SU-DHL-6 (cell line): Measurements from ENCODE around the gene CDK18.

ENCODE experiments used
- EZH2phosphoT487 ChIP-seq: fragments of 200-600 bp; sonication (generic), shearing (Covaris generic); conservative IDR thresholded peaks from 2 replicates; pipeline ENCODE4 v1.6.1; 2018; ENCODE audit warnings: mild to moderate bottlenecking, antibody characterized with exemption, low read length, moderate library complexity, mixed read lengths
- TF ChIP-seq, protein P1 (sequence below): fragments of 200-600 bp; sonication (generic); IDR thresholded peaks from one replicate; pipeline ENCODE4 v1.5.1; 2017; ENCODE audit warnings: antibody characterized with exemption, mild to moderate bottlenecking, low read length, moderate library complexity; ENCODE audit not compliant: insufficient read depth, poor library complexity, severe bottlenecking

DNA sequence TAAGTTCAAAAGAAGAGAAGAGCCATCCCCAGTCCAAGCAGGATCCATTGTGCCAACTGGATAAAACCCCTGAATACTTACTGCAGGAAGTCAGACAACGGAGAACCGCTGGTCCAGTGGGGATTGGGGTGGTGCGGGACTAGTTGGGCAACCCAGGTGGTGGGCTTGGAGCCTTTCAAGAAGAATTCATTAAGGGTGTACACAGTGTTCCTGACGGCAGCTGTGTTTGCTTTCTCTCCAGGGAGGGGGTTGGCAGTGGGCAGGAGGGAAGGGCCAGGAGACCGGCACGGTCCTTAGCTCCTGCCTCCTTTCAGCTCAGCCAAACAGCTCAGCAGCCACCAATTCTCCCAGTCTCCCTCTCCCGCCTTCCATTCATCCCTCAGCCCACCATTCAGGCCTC lies 7.1 kb upstream of the CDK18 start:
- TF ChIP-seq, protein P1, sequence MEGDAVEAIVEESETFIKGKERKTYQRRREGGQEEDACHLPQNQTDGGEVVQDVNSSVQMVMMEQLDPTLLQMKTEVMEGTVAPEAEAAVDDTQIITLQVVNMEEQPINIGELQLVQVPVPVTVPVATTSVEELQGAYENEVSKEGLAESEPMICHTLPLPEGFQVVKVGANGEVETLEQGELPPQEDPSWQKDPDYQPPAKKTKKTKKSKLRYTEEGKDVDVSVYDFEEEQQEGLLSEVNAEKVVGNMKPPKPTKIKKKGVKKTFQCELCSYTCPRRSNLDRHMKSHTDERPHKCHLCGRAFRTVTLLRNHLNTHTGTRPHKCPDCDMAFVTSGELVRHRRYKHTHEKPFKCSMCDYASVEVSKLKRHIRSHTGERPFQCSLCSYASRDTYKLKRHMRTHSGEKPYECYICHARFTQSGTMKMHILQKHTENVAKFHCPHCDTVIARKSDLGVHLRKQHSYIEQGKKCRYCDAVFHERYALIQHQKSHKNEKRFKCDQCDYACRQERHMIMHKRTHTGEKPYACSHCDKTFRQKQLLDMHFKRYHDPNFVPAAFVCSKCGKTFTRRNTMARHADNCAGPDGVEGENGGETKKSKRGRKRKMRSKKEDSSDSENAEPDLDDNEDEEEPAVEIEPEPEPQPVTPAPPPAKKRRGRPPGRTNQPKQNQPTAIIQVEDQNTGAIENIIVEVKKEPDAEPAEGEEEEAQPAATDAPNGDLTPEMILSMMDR: no peak
- no peak for TF ChIP-seq EZH2phosphoT487
